ENCODE results near the gene ITLN1.

DNA sequence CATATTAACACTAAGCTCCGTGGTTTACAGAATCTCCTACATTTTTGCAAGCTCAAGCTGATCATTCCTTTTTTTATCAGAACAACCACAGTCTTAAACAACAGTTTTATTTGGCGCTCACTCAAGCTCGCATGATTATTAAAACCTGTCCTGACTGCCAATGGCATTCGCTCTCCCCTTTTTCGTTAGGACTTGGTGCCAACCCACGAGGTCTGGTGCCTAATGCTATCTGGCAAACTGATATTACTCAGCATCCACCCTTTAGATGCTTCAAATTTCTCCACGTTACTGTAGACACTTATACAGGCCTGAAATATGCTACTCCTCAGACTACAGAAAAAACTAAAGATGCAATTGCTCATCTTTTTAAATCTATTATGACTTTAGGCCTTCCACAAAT, 23.0 kb upstream of the ITLN1 start:
- TF ChIP-seq, protein P1, sequence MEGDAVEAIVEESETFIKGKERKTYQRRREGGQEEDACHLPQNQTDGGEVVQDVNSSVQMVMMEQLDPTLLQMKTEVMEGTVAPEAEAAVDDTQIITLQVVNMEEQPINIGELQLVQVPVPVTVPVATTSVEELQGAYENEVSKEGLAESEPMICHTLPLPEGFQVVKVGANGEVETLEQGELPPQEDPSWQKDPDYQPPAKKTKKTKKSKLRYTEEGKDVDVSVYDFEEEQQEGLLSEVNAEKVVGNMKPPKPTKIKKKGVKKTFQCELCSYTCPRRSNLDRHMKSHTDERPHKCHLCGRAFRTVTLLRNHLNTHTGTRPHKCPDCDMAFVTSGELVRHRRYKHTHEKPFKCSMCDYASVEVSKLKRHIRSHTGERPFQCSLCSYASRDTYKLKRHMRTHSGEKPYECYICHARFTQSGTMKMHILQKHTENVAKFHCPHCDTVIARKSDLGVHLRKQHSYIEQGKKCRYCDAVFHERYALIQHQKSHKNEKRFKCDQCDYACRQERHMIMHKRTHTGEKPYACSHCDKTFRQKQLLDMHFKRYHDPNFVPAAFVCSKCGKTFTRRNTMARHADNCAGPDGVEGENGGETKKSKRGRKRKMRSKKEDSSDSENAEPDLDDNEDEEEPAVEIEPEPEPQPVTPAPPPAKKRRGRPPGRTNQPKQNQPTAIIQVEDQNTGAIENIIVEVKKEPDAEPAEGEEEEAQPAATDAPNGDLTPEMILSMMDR (conservative IDR thresholded peaks at IDR 0.05) = no peak
- TF ChIP-seq ZFX (IDR thresholded peaks at IDR 0.05) = no peak

Measured in C4-2B (cell line).